Testis (tissue), 2 donors: ENCODE data around the gene RGL2.
"Not testable (repeated sequence)": the region's sequence is repeated elsewhere in the genome, so short reads cannot be mapped to it uniquely, and the experiment has no call there.

Experiments used
- CTCF ChIP-seq, 3 experiments: fragments of 450-650 bp in 2 of 3; fragments of 200-600 bp in 1 of 3; sonication (generic) in 1 of 3; IDR thresholded peaks; one replicate each; pipeline ENCODE4 v1.5.1; 2016 to 2019; ENCODE audit warnings: antibody characterized with exemption in 3 of 3, mild to moderate bottlenecking in 2 of 3, moderate library complexity in 1 of 3
- POLR2A ChIP-seq: fragments of 450-650 bp; IDR thresholded peaks from one replicate; pipeline ENCODE4 v1.6.1; 2017; ENCODE audit warnings: antibody characterized with exemption, mild to moderate bottlenecking, moderate library complexity

GRCh38 chr6:33275795-33276580 is 22.8 kb downstream of the RGL2 start:
- not testable (repeated sequence) for TF ChIP-seq POLR2A; CTCF (IDR thresholded peaks at IDR 0.05)
